Ovary (tissue), 9 donors: ENCODE data around the gene C8B. TPM values are rescaled to one million over a fixed set of nuclear protein-coding genes. Genes with fewer than 3 reads are reported as not detected.

Experiments used
- DNase-seq, 5 donors: peaks; one replicate each; pipeline ENCODE4 v3.0.0-alpha.2; 2019 to 2020
- H3K27ac ChIP-seq, 2 donors: fragments of 200-600 bp; one replicate each; pipeline versions ENCODE4 v1.5.1 to v1.8.0; 2019 to 2022
- H3K27me3 ChIP-seq: fragments of 200-600 bp; one replicate; pipeline ENCODE4 v1.8.0; 2022
- H3K36me3 ChIP-seq: fragments of 200-600 bp; sonication (generic); one replicate; pipeline ENCODE4 v1.5.1; 2019
- H3K4me1 ChIP-seq: one replicate; pipeline ENCODE4 v1.8.1; 2013; ENCODE audit warnings: mild to moderate bottlenecking, moderate library complexity; ENCODE audit not compliant: insufficient read depth
- H3K4me3 ChIP-seq: fragments of 200-600 bp; sonication (generic); one replicate; pipeline ENCODE4 v1.5.1; 2017
- H3K9me3 ChIP-seq, 2 donors: fragments of 200-600 bp in 1 of 2; sonication (generic) in 1 of 2; one replicate each; pipeline versions ENCODE4 v1.5.1 to v1.8.1; 2013 to 2019; ENCODE audit warnings: mild to moderate bottlenecking in 1 of 2, moderate library complexity in 1 of 2
- CTCF ChIP-seq, 3 donors: fragments of 450-650 bp in 2 of 3; fragments of 200-600 bp in 1 of 3; IDR thresholded peaks; one replicate each; pipeline versions ENCODE4 v1.5.1 to v1.8.0; 2016 to 2022; ENCODE audit warnings: antibody characterized with exemption in 3 of 3, mild to moderate bottlenecking in 1 of 3
- EP300 ChIP-seq: sonication (generic); formaldehyde crosslinking; IDR thresholded peaks from one replicate; pipeline ENCODE4 v1.6.1; 2017; ENCODE audit warnings: antibody characterized with exemption
- POLR2A ChIP-seq: fragments of 450-650 bp; IDR thresholded peaks from one replicate; pipeline ENCODE4 v1.6.1; 2017; ENCODE audit warnings: antibody characterized with exemption, mild to moderate bottlenecking, moderate library complexity
- WGBS, 3 donors: extraction: QIAGEN DNeasy Blood & Tissue Kit in 1 of 3; methylation state at CpG; one replicate each; pipeline versions ENCODE4 v1.1.5 to v1.1.7; 2013 to 2017; 5-methylcytosine and 5-hydroxymethylcytosine counted together
- intact Hi-C, 4 donors: fragments of 100-400 bp; cut with DNase I; formaldehyde crosslinking; loops; one replicate each; pipeline versions ENCODE4 v1.11.0 to v1.15.1; 2022 to 2023
- polyA plus RNA-seq, 2 donors: library from polyadenylated mRNA; stranded (reverse); fragments of 200-250 nt in 1 of 2; fragments of 350-450 nt in 1 of 2; fragmentation: Illumina TruSeq in 1 of 2; extraction: RNeasy Lipid Tissue Mini Kit (QIAGEN cat#74804) in 1 of 2; gene quantifications; one replicate each; pipeline ENCODE4 v1.2.3, GENCODE V29; 2013 to 2014
- total RNA-seq, 7 donors: library from RNA; depleted of rRNA in 2 of 7; stranded (reverse); fragments of >200 nt in 2 of 7; fragmentation: NEBNext Ultra II Directional in 3 of 7; extraction: Animal tissue kit (Norgen Biotek cat#: 25700) in 3 of 7; gene quantifications; one replicate each; pipeline versions ENCODE4 v1.1.0 to v1.2.4, GENCODE V29; 2016 to 2023
- donor health status: DM: no; HTN: no; CAD: no; lungs with moderate emphysema.
- donor health status: DM: no; HTN: no; CAD: no.
- donor health status: Bipolar disorder and iron deficiency.
- donor health status: DM: yes; HTN: yes; CAD: no.
- donor health status: DM: no; HTN: no; CAD: no.
- donor health status: DM: yes; HTN: yes; CAD: no.

The C8B gene
- total and polyA plus RNA-seq, 9 donors = 0.13 TPM; not detected in 8

GRCh38 chr1:56898879-56899278 is 66.9 kb downstream of the C8B start:
- no peak for DNase-seq
- no peak overlapping the region for H3K4me3 ChIP-seq
- whole genome bisulfite sequencing, 3 donors = 71 to 75% (median 73%) methylated on average over 2 of the region's 2 CpGs
- no peaks in the 10 kb centered on the region for H3K4me1 ChIP-seq
- TF ChIP-seq POLR2A (no peak), CTCF (IDR thresholded peaks at IDR 0.05) (no peak), EP300 (no peak)
- H3K9me3 ChIP-seq = no peaks in the 10 kb centered on the region
- H3K27me3 ChIP-seq = no peaks in the 10 kb centered on the region
- H3K27ac ChIP-seq = no peak overlapping the region
- no peaks in the 10 kb centered on the region for H3K36me3 ChIP-seq
- intact Hi-C loops = no loop called here

GRCh38 chr1:56898005-56898373 is 67.8 kb downstream of the C8B start:
- TF ChIP-seq EP300 = no peak
- no peak for TF ChIP-seq POLR2A
- TF ChIP-seq CTCF (IDR thresholded peaks at IDR 0.05) = no peak
- Histone ChIP-seq H3K4me1 (no peaks in the 10 kb centered on the region), H3K4me3 (no peak overlapping the region), H3K27me3 (no peaks in the 10 kb centered on the region), H3K36me3 (no peaks in the 10 kb centered on the region), H3K9me3 (no peaks in the 10 kb centered on the region), H3K27ac (no peak overlapping the region)
- DNase-seq = no peak
- WGBS, 3 donors = 64 to 74% (median 67%) methylated on average over 2 of the region's 2 CpGs
- intact Hi-C loops = no loop called here

GRCh38 chr1:56897150-56898004 is 68.4 kb downstream of the C8B start:
- H3K9me3 ChIP-seq = no peaks in the 10 kb centered on the region
- intact Hi-C loops = no loop called here
- TF ChIP-seq CTCF (IDR thresholded peaks at IDR 0.05) (no peak), POLR2A (no peak)
- DNase-seq = no peak
- 45 to 56% (median 54%) methylated on average over 6 of the region's 6 CpGs for WGBS, 3 donors
- no peak overlapping the region for H3K4me3 ChIP-seq
- no peak overlapping the region for H3K27ac ChIP-seq
- H3K36me3 ChIP-seq = no peaks in the 10 kb centered on the region
- H3K27me3 ChIP-seq = no peaks in the 10 kb centered on the region
- no peaks in the 10 kb centered on the region for H3K4me1 ChIP-seq

GRCh38 chr1:56894014-56894413 is 71.8 kb downstream of the C8B start:
- TF ChIP-seq EP300 (no peak), CTCF (IDR thresholded peaks at IDR 0.05) (no peak), POLR2A (no peak)
- no peak for DNase-seq
- Histone ChIP-seq H3K4me3 (no peak overlapping the region), H3K27ac (no peak overlapping the region), H3K4me1 (no peaks in the 10 kb centered on the region), H3K27me3 (no peaks in the 10 kb centered on the region), H3K9me3 (no peaks in the 10 kb centered on the region), H3K36me3 (no peaks in the 10 kb centered on the region)
- intact Hi-C loops = no loop called here
